H1 (cell line): ENCODE measurements around the gene TRIM62. TPM values are rescaled to one million over a fixed set of nuclear protein-coding genes. Genes with fewer than 3 reads are reported as not detected.
"Not testable (repeated sequence)": the region's sequence is repeated elsewhere in the genome, so short reads cannot be mapped to it uniquely, and the experiment has no call there.

Experiments used
- CTCF ChIA-PET: fragments of 300-600 bp; sonication (Branson Sonifier 250); formaldehyde crosslinking; loops from one replicate; lab custom pipeline; 2021; ENCODE audit not compliant: partially characterized antibody; lab: Charles Lee
- POLR2A ChIA-PET: fragments of 300-600 bp; sonication (Branson Sonifier 250); formaldehyde crosslinking; loops from one replicate; lab custom pipeline; 2021; ENCODE audit warnings: inconsistent platforms; ENCODE audit not compliant: partially characterized antibody; lab: Charles Lee
- DNase-seq, 2 experiments: peaks; one replicate each; pipeline versions ENCODE4 v3.0.0 to v3.0.0-alpha.2; 2010 to 2022; ENCODE audit warnings: low spot score in 2 of 2, low read depth in 1 of 2, mixed read lengths in 1 of 2
- FAIRE-seq: peaks from 2 replicates; lab custom pipeline; 2011; peaks lifted over from hg19 to GRCh38; lab: Jason Lieb, UNC
- H2AFZ ChIP-seq: 2 replicates; pipeline ENCODE4 v1.8.1; 2012; ENCODE audit warnings: low read length, inconsistent platforms
- H2AK5ac ChIP-seq: 2 replicates; pipeline ENCODE4 v1.6.1; 2013; ENCODE audit warnings: low read depth, low read length
- H2BK120ac ChIP-seq: replicated peaks from 2 replicates; pipeline ENCODE3; 2013; ENCODE audit warnings: low read depth, low read length, inconsistent platforms
- H2BK12ac ChIP-seq: 2 replicates; pipeline ENCODE4 v1.6.1; 2013; ENCODE audit warnings: low read depth, low read length
- H2BK15ac ChIP-seq: 2 replicates; pipeline ENCODE4 v1.6.1; 2013; ENCODE audit warnings: low read length
- H2BK20ac ChIP-seq: 2 replicates; pipeline ENCODE4 v1.6.1; 2013; ENCODE audit warnings: low read length
- H2BK5ac ChIP-seq: 2 replicates; pipeline ENCODE4 v1.6.1; 2013; ENCODE audit warnings: low read depth, low read length
- H3K14ac ChIP-seq: 2 replicates; pipeline ENCODE4 v1.6.1; 2013; ENCODE audit warnings: inconsistent platforms; ENCODE audit not compliant: insufficient read length
- H3K18ac ChIP-seq: 2 replicates; pipeline ENCODE4 v1.6.1; 2013; ENCODE audit warnings: low read length; ENCODE audit errors: extremely low read depth
- H3K23ac ChIP-seq: 2 replicates; pipeline ENCODE4 v1.6.1; 2013; ENCODE audit warnings: inconsistent platforms; ENCODE audit not compliant: insufficient read length
- H3K23me2 ChIP-seq: 2 replicates; pipeline ENCODE4 v1.6.1; 2013; ENCODE audit warnings: low read depth, low read length
- H3K27ac ChIP-seq: 2 replicates; pipeline ENCODE4 v1.6.1; 2011; ENCODE audit warnings: low read depth, low read length, inconsistent platforms
- H3K27me3 ChIP-seq, 4 experiments: replicated peaks in 1 of 4; 1 replicate in 1 of 4; 2 replicates in 3 of 4; pipeline versions ENCODE4 v1.6.1 to v1.8.1; 2011 to 2013; ENCODE audit warnings: low read length in 3 of 4, mild to moderate bottlenecking in 3 of 4, inconsistent platforms in 2 of 4, mixed read lengths in 2 of 4, moderate library complexity in 1 of 4; ENCODE audit not compliant: control insufficient read depth in 3 of 4, insufficient read depth in 3 of 4; ENCODE audit errors: extremely low read depth in 1 of 4
- H3K36me3 ChIP-seq, 4 experiments: 2 replicates each; pipeline versions ENCODE4 v1.6.1 to v1.8.1; 2011 to 2013; ENCODE audit warnings: mild to moderate bottlenecking in 4 of 4, low read length in 3 of 4, moderate library complexity in 2 of 4, control low read depth in 1 of 4, inconsistent platforms in 1 of 4; ENCODE audit not compliant: insufficient read depth in 4 of 4, control insufficient read depth in 2 of 4
- H3K4ac ChIP-seq: replicated peaks from 2 replicates; pipeline ENCODE3; 2013; ENCODE audit warnings: low read length, low read depth, mixed read lengths, inconsistent platforms; ENCODE audit not compliant: insufficient read length
- H3K4me1 ChIP-seq, 4 experiments: replicated peaks in 1 of 4; 1 replicate in 1 of 4; 2 replicates in 3 of 4; pipeline versions ENCODE4 v1.6.1 to v1.8.1; 2011 to 2013; ENCODE audit warnings: low read length in 3 of 4, inconsistent platforms in 2 of 4, mixed read lengths in 1 of 4; ENCODE audit not compliant: insufficient read depth in 4 of 4, control insufficient read depth in 3 of 4
- H3K4me2 ChIP-seq, 2 experiments: 2 replicates each; pipeline versions ENCODE4 v1.6.1 to v1.8.1; 2011 to 2013; ENCODE audit warnings: low read depth in 2 of 2, low read length in 2 of 2, control low read depth in 1 of 2, inconsistent platforms in 1 of 2, mild to moderate bottlenecking in 1 of 2; ENCODE audit not compliant: insufficient read depth in 1 of 2
- H3K4me3 ChIP-seq, 4 experiments: fragments of 200-600, 300-600 bp in 1 of 4; sonication (generic), shearing (Covaris generic), sonication (Bioruptor Twin) in 1 of 4; 2 replicates each; pipeline versions ENCODE4 v1.5.1 to v1.8.1; 2011 to 2016; ENCODE audit warnings: low read length in 4 of 4, low read depth in 3 of 4, control low read depth in 2 of 4, inconsistent platforms in 2 of 4, mild to moderate bottlenecking in 2 of 4, mixed read lengths in 1 of 4, moderate library complexity in 1 of 4; ENCODE audit not compliant: insufficient read depth in 2 of 4; ENCODE audit errors: extremely low read depth in 1 of 4
- H3K56ac ChIP-seq: replicated peaks from 2 replicates; pipeline ENCODE3; 2013; ENCODE audit warnings: low read depth, mild to moderate bottlenecking, mixed read lengths, low read length, inconsistent platforms; ENCODE audit not compliant: insufficient read length
- H3K79me1 ChIP-seq: 2 replicates; pipeline ENCODE4 v1.6.1; 2013; ENCODE audit warnings: low read depth, low read length, control low read depth
- H3K79me2 ChIP-seq, 2 experiments: 2 replicates each; pipeline versions ENCODE4 v1.6.1 to v1.8.1; 2012 to 2013; ENCODE audit warnings: low read length in 2 of 2, mild to moderate bottlenecking in 2 of 2, inconsistent platforms in 1 of 2; ENCODE audit not compliant: insufficient read depth in 2 of 2, control insufficient read depth in 1 of 2
- H3K9ac ChIP-seq, 4 experiments: replicated peaks in 1 of 4; 1 replicate in 1 of 4; 2 replicates in 3 of 4; pipeline versions ENCODE4 v1.6.1 to v1.8.1; 2011 to 2013; ENCODE audit warnings: low read depth in 3 of 4, low read length in 3 of 4, control low read depth in 2 of 4, mild to moderate bottlenecking in 2 of 4, moderate library complexity in 2 of 4, inconsistent platforms in 1 of 4; ENCODE audit errors: extremely low read depth in 1 of 4
- H3K9me3 ChIP-seq, 2 experiments: 2 replicates each; pipeline versions ENCODE4 v1.6.1 to v1.8.1; 2012 to 2013; ENCODE audit warnings: mild to moderate bottlenecking in 2 of 2, moderate library complexity in 2 of 2, control low read depth in 1 of 2, inconsistent platforms in 1 of 2, low read depth in 1 of 2, low read length in 1 of 2, mixed read lengths in 1 of 2; ENCODE audit not compliant: insufficient read depth in 2 of 2
- H4K20me1 ChIP-seq, 2 experiments: replicated peaks in 1 of 2; 2 replicates each; pipeline versions ENCODE3 to v1.8.1; 2011 to 2013; ENCODE audit warnings: inconsistent platforms in 2 of 2, low read length in 2 of 2, mild to moderate bottlenecking in 1 of 2; ENCODE audit not compliant: insufficient read depth in 2 of 2, control insufficient read depth in 1 of 2
- H4K5ac ChIP-seq: 2 replicates; pipeline ENCODE4 v1.6.1; 2013; ENCODE audit warnings: low read length, low read depth, mixed read lengths, inconsistent platforms; ENCODE audit not compliant: insufficient read length
- H4K8ac ChIP-seq: 2 replicates; pipeline ENCODE4 v1.8.0; 2013; ENCODE audit warnings: mild to moderate bottlenecking, moderate library complexity, low read length, inconsistent platforms; ENCODE audit not compliant: insufficient read depth; ENCODE audit errors: extremely low read depth
- H4K91ac ChIP-seq: replicated peaks from 2 replicates; pipeline ENCODE3; 2013; ENCODE audit warnings: low read length, mixed read lengths, inconsistent platforms; ENCODE audit not compliant: insufficient read length
- WGBS, 2 experiments: shearing (Covaris generic) in 1 of 2; methylation state at CpG; one replicate each; pipeline versions ENCODE4 v1.1.6 to v1.1.7; 2013 to 2015; ENCODE audit warnings: low lambda C conversion rate in 2 of 2, mixed read lengths in 2 of 2, inconsistent platforms in 1 of 2, low coverage in 1 of 2, missing lambda C conversion rate in 1 of 2; ENCODE audit not compliant: insufficient replicate concordance in 2 of 2, insufficient coverage in 1 of 2, insufficient read length in 1 of 2; ENCODE audit errors: extremely low coverage in 1 of 2, missing lambda C conversion rate in 1 of 2; 5-methylcytosine and 5-hydroxymethylcytosine counted together
- polyA plus RNA-seq, 7 experiments: library from polyadenylated mRNA; depleted of rRNA in 3 of 7; stranded (reverse) in 5 of 7; unstranded in 2 of 7; fragments of >200 nt in 5 of 7; fragments of 200-250 nt in 2 of 7; gene quantifications; 1 replicate in 5 of 7; 2 replicates in 1 of 7; 4 replicates in 1 of 7; pipeline versions ENCODE4 v1.2.1 to v1.2.3, GENCODE V29; 2011 to 2013; ENCODE audit warnings: missing spikeins in 2 of 7, mixed read lengths in 2 of 7
- total RNA-seq: library from RNA; stranded (reverse); fragmentation: NEBNext Ultra II Directional; extraction: Animal tissue kit (Norgen Biotek cat#: 25700); gene quantifications from 2 replicates; pipeline ENCODE4 v1.2.1, GENCODE V29; 2021

TRIM62 gene
- total and polyA plus RNA-seq, 2 of the 8 experiments (the other 6 are each of a cell fraction or from before 2014, with no cell fraction given) = 6.3 to 10.8 TPM

DNA sequence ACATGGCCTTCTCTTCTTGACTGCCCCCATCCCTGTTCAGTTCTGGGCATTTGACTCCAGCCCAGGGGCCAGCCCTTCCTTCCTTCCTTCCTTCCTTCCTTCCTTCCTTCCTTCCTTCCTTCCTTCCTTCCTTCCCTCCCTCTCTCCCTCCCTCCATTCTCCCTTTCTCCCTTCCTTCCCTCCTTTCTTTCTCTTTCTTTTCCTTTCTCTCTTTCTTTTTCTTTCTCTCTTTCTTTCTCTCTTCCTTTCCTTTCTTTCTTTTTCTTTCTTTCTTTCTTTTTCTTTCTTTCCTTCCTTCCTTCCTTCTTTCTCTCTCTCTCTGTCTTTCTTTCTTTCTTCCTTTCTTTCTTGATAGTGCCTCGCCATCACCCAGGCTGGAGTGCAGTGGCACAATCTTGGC lies 45.8 kb downstream of the TRIM62 start:
- H3K14ac ChIP-seq = not testable (repeated sequence)
- CTCF ChIA-PET = interaction anchor here (0.8 to 6.1 kb wide), 6 partner anchors 8 to 320 kb away, joined by 3 to 55 read pairs (median 22); no protein-coding TSS in a partner anchor

More for the DNA sequence above, 45.8 kb downstream of the TRIM62 start:
- H4K8ac ChIP-seq, H3K23ac ChIP-seq, FAIRE-seq, H4K5ac ChIP-seq, H2BK15ac ChIP-seq, H3K9me3 ChIP-seq, H4K20me1 ChIP-seq, H3K27ac ChIP-seq, H2BK120ac ChIP-seq, H3K79me2 ChIP-seq, H3K36me3 ChIP-seq, H3K9ac ChIP-seq, H2BK5ac ChIP-seq, H3K27me3 ChIP-seq, H3K4ac ChIP-seq, H3K56ac ChIP-seq, H2AK5ac ChIP-seq, H3K23me2 ChIP-seq, H3K18ac ChIP-seq, H2BK12ac ChIP-seq, POLR2A ChIA-PET, DNase-seq, H4K91ac ChIP-seq, H3K79me1 ChIP-seq, H2BK20ac ChIP-seq, H3K4me2 ChIP-seq, H3K4me3 ChIP-seq, H2AFZ ChIP-seq: not testable (repeated sequence)
- peaks cover 5 to 13% (median 9%) of the 10 kb centered on the region in 4 experiments for H3K4me1 ChIP-seq
- WGBS, 2 experiments = 100% methylated on average over 1 of the region's 1 CpG; no CpG with 5 or more reads in 1 of the 2 experiments
